Stimulated activated CD8-positive, alpha-beta memory T cell treated with anti-CD3 and anti-CD28 coated beads, Interleukin-4, amount 100 ng/mL, for 48 hours (primary cell): ENCODE results near the gene AFMID.
"Not testable (repeated sequence)": the region's sequence is repeated elsewhere in the genome, so short reads cannot be mapped to it uniquely, and the experiment has no call there.

Source experiments
- DNase-seq: peaks from one replicate; pipeline ENCODE4 v3.0.0-alpha.2; 2020

The AFMID gene

GRCh38 chr17:78154903-78155811 lies 32.0 kb upstream of the AFMID start:
- DNase-seq, result no peak

GRCh38 chr17:78159575-78160158 lies 27.5 kb upstream of the AFMID start:
- DNase-seq, result no peak

GRCh38 chr17:78163881-78164747 lies 23.0 kb upstream of the AFMID start:
- no peak for DNase-seq

DNA sequence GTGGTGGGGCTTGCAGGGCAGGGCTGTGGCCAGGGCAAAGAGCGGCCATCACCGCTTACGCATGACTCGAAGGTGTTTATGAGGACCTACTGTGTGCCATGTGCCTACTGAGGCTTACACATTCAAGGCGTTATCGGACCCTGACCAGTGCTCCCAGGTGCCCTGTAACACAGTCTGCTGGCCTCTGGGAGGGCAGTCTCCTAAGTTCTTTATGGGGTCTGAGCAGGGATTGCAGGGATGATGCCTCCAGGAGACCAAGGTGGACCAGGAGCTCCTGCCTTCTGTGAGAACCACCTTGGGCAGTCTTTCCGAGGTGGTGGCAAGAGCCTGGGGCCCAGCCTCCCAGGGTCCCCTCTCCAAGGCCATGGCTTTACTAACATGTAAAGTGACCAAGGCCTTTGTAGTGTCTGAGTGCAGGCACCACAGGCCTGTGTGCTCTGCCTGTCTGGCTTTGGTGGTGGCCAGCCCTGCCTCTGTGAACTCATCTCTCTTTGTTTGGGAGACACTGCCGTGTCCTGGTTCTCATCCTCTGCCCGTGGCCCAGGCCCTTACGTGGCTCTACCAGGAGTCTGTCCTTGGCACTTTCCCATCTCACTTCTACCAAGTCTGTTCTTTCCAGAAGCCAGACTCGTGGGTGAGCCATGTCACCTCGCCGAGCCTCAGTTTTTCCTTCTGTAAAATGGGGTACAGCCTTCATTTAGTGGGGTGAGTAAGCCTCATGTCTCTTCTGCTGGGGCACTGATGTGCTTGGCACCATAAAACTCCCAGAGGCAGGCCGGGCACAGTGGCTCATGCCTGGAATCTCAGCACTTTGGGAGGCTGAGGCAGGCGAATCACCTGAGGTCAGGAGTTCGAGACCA lies 22.2 kb upstream of the AFMID start:
- DNase-seq, result no peak

DNA sequence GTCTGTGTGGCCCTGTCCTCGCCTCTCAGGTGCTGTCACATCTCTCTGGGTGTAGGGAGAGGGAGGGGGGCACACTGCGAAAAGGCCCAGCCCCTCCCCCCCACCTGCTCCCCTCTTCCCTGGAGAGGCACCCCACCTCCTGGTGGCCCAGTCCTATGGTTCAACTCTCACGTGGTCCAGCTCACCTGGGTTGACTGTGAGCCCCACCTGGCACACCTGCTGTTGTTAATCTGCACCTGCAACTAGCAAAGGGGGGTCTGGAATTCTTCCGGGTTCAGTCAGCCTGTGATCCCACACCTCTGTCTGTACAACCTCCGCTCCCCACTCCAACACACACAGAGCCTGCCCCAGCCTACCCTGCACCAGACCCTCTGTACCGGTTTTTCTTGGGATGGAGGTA lies 20.7 kb upstream of the AFMID start:
- DNase-seq, result no peak

DNA sequence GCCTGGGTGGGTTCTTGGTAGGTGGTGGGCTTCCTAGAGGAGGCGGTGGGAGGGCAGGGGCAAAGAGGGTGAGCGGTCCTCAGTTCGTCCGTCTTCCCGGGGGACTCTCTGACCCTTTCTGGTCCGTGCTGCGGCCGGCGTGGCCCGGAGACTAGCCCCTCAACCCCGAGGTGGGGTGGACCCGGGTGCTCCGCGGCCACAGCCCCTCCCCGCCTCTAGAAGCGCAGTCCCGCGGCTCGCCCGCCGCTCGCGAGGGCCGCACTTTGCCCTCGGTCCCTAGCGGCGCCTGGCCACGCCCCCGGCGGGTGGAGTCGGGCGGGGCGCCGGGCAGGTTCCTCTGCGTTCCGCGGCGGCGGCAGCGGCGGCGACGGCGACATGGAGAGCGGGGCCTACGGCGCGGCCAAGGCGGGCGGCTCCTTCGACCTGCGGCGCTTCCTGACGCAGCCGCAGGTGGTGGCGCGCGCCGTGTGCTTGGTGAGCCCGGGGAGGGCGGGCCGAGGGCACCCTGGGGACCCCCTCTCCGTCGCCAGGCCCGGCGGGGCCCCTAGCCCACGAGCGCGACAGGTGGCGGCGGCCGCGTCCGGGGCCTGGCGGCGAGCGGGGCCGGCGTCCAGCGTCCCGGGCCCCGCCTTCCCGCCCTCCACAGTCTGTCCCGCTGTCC lies 18.8 kb upstream of the AFMID start, which contains the start of gene SYNGR2:
Gene SYNGR2, plus strand, starts transcription at position 340 of the 661 bp plus-strand sequence. Its CDS starts 36 bp downstream, at position 376.
- peak; percentile 91 for DNase-seq

DNA sequence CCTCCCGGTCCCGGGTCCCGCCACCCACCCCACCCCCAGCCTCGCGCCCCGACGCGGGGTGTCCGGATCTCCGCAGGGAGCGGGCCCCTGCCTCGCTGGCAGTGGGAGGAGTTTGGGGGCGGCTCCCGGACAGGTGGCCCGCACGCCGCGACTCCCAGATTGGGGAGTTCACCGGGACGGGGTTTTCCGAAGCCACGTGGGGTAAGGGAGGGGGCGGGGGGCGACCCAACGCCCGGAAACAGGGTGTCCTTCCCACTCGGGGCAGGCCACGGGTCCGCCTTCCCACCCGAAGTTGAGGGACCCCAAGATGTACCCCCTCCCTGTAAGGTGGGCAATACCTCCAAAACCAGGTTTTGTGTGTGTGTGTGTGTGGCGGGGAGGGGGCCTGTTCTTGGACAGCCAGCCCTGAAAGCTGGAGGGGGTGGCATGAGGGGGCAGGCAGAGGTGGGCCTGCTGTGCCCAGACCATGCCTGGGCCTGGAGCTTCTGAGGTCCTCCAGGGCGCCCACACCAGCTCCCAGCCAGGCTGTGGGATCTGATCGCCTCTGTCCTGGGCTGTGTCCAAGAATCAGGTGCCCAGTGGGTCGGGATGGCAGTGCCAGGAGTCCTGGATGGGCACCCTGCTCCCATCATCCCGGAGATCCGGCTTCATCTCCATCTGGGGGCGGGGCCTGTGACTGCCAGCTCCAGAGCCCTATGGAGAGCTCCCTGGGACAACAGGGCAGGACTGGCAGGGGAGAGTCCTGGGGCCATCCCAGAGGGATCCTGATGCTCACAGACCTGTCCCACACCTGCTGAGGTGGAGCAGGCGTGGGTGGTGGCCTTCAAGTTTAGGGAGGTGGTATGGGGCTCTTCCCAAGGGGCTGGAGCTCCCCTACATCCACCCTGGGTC lies 18.0 kb upstream of the AFMID start:
- peak; percentile 67 for DNase-seq

DNA sequence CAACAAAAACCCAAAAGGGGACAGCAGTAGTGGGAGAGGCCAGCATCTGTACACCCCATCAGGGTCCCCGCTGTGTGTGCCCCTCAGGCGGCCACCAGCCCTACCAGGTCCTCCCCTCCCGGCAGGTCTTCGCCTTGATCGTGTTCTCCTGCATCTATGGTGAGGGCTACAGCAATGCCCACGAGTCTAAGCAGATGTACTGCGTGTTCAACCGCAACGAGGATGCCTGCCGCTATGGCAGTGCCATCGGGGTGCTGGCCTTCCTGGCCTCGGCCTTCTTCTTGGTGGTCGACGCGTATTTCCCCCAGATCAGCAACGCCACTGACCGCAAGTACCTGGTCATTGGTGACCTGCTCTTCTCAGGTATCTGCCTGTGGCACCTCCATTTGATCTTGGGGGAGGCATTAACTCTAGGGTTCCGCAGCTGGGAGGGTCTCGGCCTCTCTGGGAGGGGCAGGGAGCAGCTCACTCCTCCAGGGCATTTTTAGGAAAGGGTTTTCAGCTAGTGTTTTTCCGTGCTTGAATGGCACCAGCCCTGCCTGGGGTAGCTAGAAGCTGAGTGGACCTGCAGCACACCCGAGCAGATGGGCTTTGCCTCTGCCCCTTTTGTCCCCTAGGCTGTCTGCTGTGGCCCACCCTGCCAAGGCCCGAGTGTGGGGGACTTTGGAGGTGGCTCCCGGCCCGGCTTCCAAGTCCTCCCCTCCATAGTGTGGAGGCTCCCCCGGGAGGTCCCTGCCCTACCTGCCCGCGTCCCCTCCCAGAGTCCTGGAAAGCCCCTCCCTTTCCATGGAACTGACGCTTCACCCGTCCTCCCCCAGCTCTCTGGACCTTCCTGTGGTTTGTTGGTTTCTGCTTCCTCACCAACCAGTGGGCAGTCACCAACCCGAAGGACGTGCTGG lies 16.2 kb upstream of the AFMID start:
- peak; percentile 41 for DNase-seq

DNA sequence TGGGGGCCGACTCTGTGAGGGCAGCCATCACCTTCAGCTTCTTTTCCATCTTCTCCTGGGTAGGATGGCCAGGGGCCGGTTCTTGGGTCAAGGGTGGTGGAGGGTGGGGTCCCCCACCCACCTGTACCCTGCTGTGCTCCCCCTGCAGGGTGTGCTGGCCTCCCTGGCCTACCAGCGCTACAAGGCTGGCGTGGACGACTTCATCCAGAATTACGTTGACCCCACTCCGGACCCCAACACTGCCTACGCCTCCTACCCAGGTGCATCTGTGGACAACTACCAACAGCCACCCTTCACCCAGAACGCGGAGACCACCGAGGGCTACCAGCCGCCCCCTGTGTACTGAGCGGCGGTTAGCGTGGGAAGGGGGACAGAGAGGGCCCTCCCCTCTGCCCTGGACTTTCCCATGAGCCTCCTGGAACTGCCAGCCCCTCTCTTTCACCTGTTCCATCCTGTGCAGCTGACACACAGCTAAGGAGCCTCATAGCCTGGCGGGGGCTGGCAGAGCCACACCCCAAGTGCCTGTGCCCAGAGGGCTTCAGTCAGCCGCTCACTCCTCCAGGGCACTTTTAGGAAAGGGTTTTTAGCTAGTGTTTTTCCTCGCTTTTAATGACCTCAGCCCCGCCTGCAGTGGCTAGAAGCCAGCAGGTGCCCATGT lies 15.4 kb upstream of the AFMID start:
- DNase-seq, result not testable (repeated sequence)

DNA sequence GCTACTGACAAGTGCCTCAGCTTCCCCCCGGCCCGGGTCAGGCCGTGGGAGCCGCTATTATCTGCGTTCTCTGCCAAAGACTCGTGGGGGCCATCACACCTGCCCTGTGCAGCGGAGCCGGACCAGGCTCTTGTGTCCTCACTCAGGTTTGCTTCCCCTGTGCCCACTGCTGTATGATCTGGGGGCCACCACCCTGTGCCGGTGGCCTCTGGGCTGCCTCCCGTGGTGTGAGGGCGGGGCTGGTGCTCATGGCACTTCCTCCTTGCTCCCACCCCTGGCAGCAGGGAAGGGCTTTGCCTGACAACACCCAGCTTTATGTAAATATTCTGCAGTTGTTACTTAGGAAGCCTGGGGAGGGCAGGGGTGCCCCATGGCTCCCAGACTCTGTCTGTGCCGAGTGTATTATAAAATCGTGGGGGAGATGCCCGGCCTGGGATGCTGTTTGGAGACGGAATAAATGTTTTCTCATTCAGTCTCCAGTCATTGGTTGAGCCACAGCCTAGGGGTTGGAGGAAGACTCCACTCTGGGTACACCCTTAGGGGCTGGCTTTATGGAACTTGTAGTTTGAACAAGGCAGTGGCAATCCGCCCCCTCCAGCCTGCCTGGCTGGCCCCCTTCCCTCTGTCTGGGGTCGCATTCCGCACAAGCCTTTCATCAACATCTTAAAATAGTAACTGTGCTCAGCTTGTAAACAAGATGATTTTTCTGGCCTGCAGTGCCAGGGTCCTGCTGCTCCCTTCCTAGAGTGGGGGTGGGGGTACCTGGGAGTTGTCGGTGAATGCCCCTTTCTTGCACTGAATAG lies 14.7 kb upstream of the AFMID start:
- no peak for DNase-seq

DNA sequence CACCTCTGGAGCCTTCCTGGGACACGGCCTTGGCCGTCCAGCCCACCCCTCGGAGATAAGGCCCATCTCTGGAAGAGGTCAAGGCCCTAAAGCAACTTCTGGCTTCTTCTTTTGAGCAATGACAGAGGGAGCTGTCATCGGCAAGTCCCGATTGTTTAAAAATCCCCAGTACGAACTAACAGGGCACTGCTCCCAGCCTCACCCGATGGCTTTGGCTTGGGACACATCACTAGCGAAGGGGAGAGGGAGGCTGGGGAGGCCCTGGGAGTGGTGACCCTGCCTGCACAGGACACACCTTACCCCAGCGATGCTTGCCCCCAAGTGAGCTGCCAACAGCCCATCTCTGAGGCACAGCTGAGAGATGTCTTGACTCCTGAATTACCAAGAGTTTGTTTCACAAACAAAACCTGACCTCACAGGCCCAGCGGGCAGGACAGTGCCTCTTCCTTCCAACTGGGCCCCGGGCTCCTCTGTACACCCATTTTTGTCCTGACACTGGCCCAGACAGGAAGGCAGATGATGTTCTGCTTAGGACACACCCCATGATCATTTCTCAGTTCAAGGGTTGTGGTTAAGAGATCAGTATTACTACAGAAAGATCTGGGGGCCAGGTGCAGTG lies 14.0 kb upstream of the AFMID start:
- DNase-seq, result no peak

DNA sequence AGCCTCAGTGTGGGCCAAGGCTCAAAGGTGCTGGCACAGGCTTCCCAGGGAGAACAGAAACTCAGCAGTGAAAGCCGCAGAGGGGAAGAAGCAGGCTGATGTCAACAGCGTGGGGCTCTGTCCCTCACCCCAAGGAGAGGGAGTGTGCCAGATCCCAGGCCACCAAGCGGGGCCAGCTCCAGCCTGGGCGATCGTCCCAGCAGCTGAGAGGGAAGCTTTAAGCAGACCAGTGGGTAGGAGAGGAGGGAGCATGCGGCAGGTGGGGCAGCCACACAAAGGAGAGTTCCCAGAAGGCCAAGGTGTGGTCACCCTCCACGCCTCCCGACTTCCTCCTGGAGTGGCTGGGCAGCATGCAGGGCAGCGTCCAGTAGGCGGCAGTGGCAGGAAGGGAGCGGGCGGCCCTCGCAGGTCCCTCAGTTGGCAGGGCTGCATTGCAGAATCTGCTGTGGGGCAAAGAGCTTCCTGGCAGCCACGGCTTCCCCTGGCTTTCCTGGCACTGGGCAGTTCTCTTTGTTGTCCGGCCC lies 12.8 kb upstream of the AFMID start:
- DNase-seq, result no peak

DNA sequence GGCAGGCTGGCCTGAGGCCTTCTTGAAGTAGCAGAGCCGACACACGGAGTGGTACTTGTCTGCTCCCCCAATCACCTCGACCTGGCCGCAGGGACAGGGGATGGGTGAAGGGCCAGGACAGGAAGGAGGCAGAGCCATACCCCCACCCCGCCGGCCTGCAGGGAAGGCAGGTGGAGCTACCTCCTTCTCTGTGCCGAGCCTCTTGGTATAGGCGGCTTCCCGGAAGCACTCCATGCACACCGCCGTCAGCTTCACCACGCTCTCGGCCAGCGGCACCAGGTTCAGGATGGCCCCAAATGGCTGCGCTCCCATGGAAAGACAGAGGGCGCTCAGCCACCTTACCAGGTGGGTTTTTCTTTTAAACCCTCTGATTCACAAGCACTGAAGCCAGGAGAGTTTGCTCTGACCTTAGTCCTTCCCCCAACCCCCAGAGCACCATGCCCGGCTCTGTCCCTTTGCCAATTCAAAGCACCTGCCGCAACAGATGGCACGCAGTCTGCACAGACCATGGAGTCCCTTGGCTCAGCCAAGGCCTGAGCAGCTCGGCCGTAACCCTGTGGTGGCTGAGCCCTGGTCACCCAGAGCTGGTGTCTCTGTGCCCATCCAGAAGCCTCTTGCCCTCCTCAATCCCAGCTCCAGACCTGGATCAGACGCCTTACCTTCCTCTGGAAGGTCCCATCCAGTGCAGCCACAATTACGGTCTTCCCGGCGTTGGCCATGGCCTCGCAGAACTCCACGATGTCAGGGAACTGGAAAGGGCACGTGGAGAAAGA lies 12.1 kb upstream of the AFMID start:
- DNase-seq, result no peak

GRCh38 chr17:78175643-78175981 lies 11.6 kb upstream of the AFMID start:
- no peak for DNase-seq

DNA sequence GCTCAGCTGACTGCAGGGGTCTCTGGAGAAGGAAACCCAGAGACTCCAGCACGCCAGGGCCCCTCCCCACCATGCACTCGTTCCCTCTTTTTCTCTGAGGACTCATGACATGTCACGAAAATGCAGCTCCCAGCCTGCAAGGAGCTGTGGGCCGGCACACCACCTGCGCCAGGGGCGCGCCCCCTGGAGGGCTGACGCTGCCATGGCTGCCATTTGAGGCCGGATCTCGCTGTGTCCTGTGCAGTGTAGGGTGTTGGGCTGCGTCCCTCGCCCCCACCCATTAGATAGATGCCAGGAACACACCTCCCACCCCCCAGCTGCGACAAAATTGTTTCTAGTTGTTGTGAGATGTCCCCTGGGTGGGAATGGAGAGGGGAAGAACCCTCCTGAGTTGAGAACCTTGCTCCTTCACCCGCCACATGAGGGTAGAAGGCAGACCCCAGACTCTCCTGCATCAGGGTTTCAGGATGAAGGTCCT lies 10.6 kb upstream of the AFMID start:
- peak; percentile 85 for DNase-seq

DNA sequence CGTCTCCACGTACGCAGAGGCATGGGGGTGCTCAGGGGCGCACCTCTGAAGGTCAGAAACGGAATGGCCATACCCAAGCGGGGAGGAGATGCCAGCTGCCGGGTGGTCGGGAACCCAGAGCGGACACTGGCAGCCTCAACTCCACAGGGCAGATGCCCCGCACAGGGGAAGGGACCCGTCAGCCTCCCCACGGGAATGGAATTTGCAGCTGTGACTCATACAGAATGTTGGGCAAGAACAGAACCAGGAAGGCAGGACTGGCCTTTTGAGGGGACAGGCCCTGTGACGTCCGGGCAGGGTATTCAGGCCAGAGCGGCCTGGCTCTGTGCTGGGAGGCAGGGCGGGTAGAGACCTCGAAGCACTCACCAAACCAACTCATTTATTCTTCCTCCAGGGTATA lies 7.8 kb upstream of the AFMID start:
- no peak for DNase-seq

GRCh38 chr17:78180083-78180482 lies 7.1 kb upstream of the AFMID start:
- DNase-seq, result no peak
